ENCODE measurements around the gene NOG.

NOG gene

GRCh38 chr17:56642424-56642823, 48.9 kb downstream of the NOG start:
- no peak for TF ChIP-seq CTCF (IDR thresholded peaks at IDR 0.05; ENCODE audit: insufficient read depth, missing control alignments)
- no peak for FAIRE-seq
- DNase-seq (ENCODE audit: insufficient read length, low spot score): no peak
